HepG2 (cell line): ENCODE results near the gene NEK9. TPM values are rescaled to one million over a fixed set of nuclear protein-coding genes. Genes with fewer than 3 reads are reported as not detected.

Experiments used
- EED ChIP-seq: sonication (generic); formaldehyde crosslinking; IDR thresholded peaks from 2 replicates; pipeline ENCODE4 v1.5.0; 2020; ENCODE audit warnings: mild to moderate bottlenecking, missing genetic modification reagents
- ELF3 ChIP-seq: IDR thresholded peaks from 2 replicates; pipeline ENCODE4 v1.6.1; 2016; ENCODE audit warnings: missing genetic modification reagents, missing compliant biosample characterization
- MEIS1 ChIP-seq: sonication (generic); formaldehyde crosslinking; IDR thresholded peaks from 2 replicates; pipeline ENCODE4 v1.9.0; 2021; ENCODE audit warnings: mild to moderate bottlenecking, missing genetic modification reagents, moderate library complexity, borderline replicate concordance
- MXD4 ChIP-seq: IDR thresholded peaks from 2 replicates; pipeline ENCODE4 v1.6.1; 2016; ENCODE audit warnings: mild to moderate bottlenecking, missing biosample characterization, missing genetic modification reagents
- NFYB ChIP-seq: sonication (generic); formaldehyde crosslinking; IDR thresholded peaks from 2 replicates; pipeline ENCODE4 v1.4.0; 2020; ENCODE audit warnings: missing genetic modification reagents
- POLR2AphosphoS5 ChIP-seq: IDR thresholded peaks from 2 replicates; pipeline ENCODE4 v1.6.1; 2012; ENCODE audit warnings: low read depth, low read length
- RFXANK ChIP-seq: IDR thresholded peaks from 2 replicates; pipeline ENCODE4 v1.6.1; 2016
- SMC3 ChIP-seq: IDR thresholded peaks from 2 replicates; pipeline ENCODE4 v1.6.1; 2011; ENCODE audit warnings: low read length, improper control_type of control experiment
- ZMAT3 ChIP-seq: sonication (generic); formaldehyde crosslinking; conservative IDR thresholded peaks from 2 replicates; pipeline ENCODE4 v1.7.0; 2021; ENCODE audit warnings: missing genetic modification reagents
- ZNF362 ChIP-seq: sonication (generic); formaldehyde crosslinking; IDR thresholded peaks from 2 replicates; pipeline ENCODE4 v1.4.0; 2020; ENCODE audit warnings: missing genetic modification reagents, mild to moderate bottlenecking, borderline replicate concordance
- ZNF512 ChIP-seq: sonication (generic); formaldehyde crosslinking; IDR thresholded peaks from 2 replicates; pipeline ENCODE4 v1.4.0; 2020; ENCODE audit warnings: mild to moderate bottlenecking, missing genetic modification reagents
- polyA plus RNA-seq, 8 experiments: library from polyadenylated mRNA; depleted of rRNA in 3 of 8; stranded (reverse) in 7 of 8; unstranded in 1 of 8; fragments of >200 nt; fragmentation: Illumina TruSeq in 4 of 8; extraction: Trizol in 4 of 8; gene quantifications; 2 replicates each; pipeline versions ENCODE4 v1.2.1 to v1.2.3, GENCODE V29; 2011 to 2016; ENCODE audit warnings: low read depth in 4 of 8, missing spikeins in 1 of 8, mixed read lengths in 1 of 8; ENCODE audit not compliant: insufficient read depth in 1 of 8
- total RNA-seq, 5 experiments: library from RNA; depleted of rRNA; stranded (reverse); fragments of >200 nt; fragmentation: Illumina TruSeq; extraction: Trizol; gene quantifications; 2 replicates each; pipeline ENCODE4 v1.2.3, GENCODE V29; 2016; ENCODE audit warnings: low read depth in 1 of 5
- TF ChIP-seq, protein P1 (sequence below): sonication (generic); formaldehyde crosslinking; IDR thresholded peaks from 2 replicates; pipeline ENCODE4 v1.4.0; 2020; ENCODE audit warnings: missing genetic modification reagents
- TF ChIP-seq, protein P2 (sequence below): sonication (generic); formaldehyde crosslinking; IDR thresholded peaks from 2 replicates; pipeline ENCODE4 v1.4.0; 2020; ENCODE audit warnings: missing genetic modification reagents
- TF ChIP-seq, protein P3 (sequence below): sonication (generic); formaldehyde crosslinking; IDR thresholded peaks from 2 replicates; pipeline ENCODE4 v1.4.0; 2020; ENCODE audit warnings: low read depth, mild to moderate bottlenecking, missing genetic modification reagents
- TF ChIP-seq, protein P4 (sequence below): sonication (generic); formaldehyde crosslinking; IDR thresholded peaks from 2 replicates; pipeline ENCODE4 v1.8.1; 2023; ENCODE audit warnings: mild to moderate bottlenecking, moderate library complexity, missing genetic modification reagents

NEK9 gene
- total and polyA plus RNA-seq, 2 of the 13 experiments (the other 11 are each of a cell fraction or from before 2014, with no cell fraction given), result 16.5 to 27.3 TPM

DNA sequence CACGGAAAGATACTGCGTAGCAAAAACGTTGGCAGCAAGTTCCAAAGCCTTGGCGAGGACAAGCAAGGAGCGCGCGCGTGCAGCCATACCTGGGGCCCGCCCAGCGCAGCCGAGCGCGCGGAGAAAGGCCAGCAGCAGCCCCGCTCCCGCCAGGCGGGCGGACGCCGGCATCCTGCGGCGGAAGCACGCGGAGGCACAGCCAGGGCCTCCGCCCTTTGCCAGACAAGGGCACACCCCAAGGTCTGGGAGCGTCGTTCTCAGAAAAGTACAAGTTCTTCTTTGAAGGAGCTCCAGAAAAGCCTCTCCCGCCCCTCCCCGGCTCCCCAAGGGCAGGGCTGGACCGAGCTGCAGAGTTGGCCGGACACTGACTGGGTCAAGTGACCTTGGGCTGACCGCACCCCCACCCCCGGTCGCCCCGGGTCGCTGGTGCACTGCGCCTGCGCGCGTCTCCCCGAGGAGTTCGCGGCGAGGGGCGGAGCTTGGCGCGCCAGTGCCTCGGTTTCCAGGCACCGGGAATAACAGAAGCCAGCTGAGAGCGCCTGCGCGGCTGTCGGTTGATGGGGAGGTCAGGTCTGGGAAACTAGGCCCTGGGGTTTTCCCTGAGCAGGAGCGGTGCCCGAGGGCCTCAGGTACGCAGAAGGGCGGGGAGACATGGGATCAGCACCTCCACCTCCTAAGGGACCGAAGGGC is 57.6 kb downstream of the NEK9 start, which contains the start of gene ZC2HC1C (continued):
- TF ChIP-seq ZMAT3 (CRISPR knock-in tag) (peak; percentile 88), MXD4 (CRISPR knock-in tag) (peak; percentile 45), RFXANK (CRISPR knock-in tag) (no peak), MEIS1 (peak; percentile 78), EED (CRISPR knock-in tag) (peak; percentile 73; the same call in 1 of the 2 replicates), ELF3 (CRISPR knock-in tag) (no peak), SMC3 (no peak), ZNF512 (0 out of 2 replicates have a peak, but pooled peaks have one; percentile 29), ZNF362 (CRISPR knock-in tag) (0 out of 2 replicates have a peak, but pooled peaks have one; percentile 26), POLR2AphosphoS5 (peak; percentile 86), NFYB (CRISPR knock-in tag) (0 out of 2 replicates have a peak, but pooled peaks have one; percentile 26)
- TF ChIP-seq, protein P1, sequence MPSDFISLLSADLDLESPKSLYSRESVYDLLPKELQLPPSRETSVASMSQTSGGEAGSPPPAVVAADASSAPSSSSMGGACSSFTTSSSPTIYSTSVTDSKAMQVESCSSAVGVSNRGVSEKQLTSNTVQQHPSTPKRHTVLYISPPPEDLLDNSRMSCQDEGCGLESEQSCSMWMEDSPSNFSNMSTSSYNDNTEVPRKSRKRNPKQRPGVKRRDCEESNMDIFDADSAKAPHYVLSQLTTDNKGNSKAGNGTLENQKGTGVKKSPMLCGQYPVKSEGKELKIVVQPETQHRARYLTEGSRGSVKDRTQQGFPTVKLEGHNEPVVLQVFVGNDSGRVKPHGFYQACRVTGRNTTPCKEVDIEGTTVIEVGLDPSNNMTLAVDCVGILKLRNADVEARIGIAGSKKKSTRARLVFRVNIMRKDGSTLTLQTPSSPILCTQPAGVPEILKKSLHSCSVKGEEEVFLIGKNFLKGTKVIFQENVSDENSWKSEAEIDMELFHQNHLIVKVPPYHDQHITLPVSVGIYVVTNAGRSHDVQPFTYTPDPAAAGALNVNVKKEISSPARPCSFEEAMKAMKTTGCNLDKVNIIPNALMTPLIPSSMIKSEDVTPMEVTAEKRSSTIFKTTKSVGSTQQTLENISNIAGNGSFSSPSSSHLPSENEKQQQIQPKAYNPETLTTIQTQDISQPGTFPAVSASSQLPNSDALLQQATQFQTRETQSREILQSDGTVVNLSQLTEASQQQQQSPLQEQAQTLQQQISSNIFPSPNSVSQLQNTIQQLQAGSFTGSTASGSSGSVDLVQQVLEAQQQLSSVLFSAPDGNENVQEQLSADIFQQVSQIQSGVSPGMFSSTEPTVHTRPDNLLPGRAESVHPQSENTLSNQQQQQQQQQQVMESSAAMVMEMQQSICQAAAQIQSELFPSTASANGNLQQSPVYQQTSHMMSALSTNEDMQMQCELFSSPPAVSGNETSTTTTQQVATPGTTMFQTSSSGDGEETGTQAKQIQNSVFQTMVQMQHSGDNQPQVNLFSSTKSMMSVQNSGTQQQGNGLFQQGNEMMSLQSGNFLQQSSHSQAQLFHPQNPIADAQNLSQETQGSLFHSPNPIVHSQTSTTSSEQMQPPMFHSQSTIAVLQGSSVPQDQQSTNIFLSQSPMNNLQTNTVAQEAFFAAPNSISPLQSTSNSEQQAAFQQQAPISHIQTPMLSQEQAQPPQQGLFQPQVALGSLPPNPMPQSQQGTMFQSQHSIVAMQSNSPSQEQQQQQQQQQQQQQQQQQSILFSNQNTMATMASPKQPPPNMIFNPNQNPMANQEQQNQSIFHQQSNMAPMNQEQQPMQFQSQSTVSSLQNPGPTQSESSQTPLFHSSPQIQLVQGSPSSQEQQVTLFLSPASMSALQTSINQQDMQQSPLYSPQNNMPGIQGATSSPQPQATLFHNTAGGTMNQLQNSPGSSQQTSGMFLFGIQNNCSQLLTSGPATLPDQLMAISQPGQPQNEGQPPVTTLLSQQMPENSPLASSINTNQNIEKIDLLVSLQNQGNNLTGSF (CRISPR knock-in tag), result 0 out of 2 replicates have a peak, but pooled peaks have one; percentile 49
- TF ChIP-seq, protein P2, sequence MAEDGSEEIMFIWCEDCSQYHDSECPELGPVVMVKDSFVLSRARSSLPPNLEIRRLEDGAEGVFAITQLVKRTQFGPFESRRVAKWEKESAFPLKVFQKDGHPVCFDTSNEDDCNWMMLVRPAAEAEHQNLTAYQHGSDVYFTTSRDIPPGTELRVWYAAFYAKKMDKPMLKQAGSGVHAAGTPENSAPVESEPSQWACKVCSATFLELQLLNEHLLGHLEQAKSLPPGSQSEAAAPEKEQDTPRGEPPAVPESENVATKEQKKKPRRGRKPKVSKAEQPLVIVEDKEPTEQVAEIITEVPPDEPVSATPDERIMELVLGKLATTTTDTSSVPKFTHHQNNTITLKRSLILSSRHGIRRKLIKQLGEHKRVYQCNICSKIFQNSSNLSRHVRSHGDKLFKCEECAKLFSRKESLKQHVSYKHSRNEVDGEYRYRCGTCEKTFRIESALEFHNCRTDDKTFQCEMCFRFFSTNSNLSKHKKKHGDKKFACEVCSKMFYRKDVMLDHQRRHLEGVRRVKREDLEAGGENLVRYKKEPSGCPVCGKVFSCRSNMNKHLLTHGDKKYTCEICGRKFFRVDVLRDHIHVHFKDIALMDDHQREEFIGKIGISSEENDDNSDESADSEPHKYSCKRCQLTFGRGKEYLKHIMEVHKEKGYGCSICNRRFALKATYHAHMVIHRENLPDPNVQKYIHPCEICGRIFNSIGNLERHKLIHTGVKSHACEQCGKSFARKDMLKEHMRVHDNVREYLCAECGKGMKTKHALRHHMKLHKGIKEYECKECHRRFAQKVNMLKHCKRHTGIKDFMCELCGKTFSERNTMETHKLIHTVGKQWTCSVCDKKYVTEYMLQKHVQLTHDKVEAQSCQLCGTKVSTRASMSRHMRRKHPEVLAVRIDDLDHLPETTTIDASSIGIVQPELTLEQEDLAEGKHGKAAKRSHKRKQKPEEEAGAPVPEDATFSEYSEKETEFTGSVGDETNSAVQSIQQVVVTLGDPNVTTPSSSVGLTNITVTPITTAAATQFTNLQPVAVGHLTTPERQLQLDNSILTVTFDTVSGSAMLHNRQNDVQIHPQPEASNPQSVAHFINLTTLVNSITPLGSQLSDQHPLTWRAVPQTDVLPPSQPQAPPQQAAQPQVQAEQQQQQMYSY (CRISPR knock-in tag), result peak; percentile 58; the same call in 1 of the 2 replicates
- TF ChIP-seq, protein P3, sequence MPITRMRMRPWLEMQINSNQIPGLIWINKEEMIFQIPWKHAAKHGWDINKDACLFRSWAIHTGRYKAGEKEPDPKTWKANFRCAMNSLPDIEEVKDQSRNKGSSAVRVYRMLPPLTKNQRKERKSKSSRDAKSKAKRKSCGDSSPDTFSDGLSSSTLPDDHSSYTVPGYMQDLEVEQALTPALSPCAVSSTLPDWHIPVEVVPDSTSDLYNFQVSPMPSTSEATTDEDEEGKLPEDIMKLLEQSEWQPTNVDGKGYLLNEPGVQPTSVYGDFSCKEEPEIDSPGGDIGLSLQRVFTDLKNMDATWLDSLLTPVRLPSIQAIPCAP (CRISPR knock-in tag), result no peak
- TF ChIP-seq, protein P4, sequence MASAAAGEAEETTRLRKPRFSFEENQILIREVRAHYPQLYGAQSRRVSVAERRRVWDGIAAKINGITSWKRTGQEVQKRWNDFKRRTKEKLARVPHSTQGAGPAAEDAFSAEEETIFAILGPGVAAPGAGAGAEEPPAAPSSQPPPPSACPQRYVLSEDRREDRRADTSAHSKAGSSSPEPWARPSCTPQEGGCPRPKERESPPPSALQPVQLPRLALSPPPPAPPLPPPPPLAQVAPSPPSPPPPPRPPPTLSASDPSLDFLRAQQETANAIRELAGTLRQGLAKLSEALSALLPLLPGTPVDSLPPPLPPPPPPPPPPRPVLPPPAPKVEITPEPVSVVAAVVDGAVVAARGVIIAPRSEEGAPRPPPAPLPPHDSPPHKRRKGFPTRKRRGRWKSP, result peak; percentile 30
